Activated T-cell treated with anti-CD3 and anti-CD28 coated beads, Interleukin-2, amount 50 U/mL, for 72 hours (primary cell): Measurements from ENCODE around the gene CAMTA2. TPM values are rescaled to one million over a fixed set of nuclear protein-coding genes. Genes with fewer than 3 reads are reported as not detected.
A peak's percentile ranks its signal among the peaks of the same experiment; 100 is the strongest.

Source experiments
- ATAC-seq, 2 donors: fragments of 150-1000 bp; cut with Tn5 transposase; replicated peaks in 1 of 2; 2 replicates each; pipeline ENCODE4 v1.10.0; 2021; ENCODE audit warnings: moderate library complexity in 2 of 2, mild to moderate bottlenecking in 1 of 2
- DNase-seq, 2 donors: peaks; one replicate each; pipeline ENCODE4 v3.0.0; 2021 to 2022; ENCODE audit warnings: mixed read lengths in 1 of 2
- H3K27ac Mint-ChIP-seq: one replicate; pipeline ENCODE4 v1.8.0; 2022; ENCODE audit warnings: mild to moderate bottlenecking, moderate library complexity, mixed read lengths
- H3K27me3 Mint-ChIP-seq: one replicate; pipeline ENCODE4 v1.8.0; 2022; ENCODE audit warnings: low read depth, mixed read lengths
- H3K36me3 Mint-ChIP-seq, 2 donors: one replicate each; pipeline ENCODE4 v1.8.0; 2022; ENCODE audit warnings: mixed read lengths in 2 of 2, mild to moderate bottlenecking in 1 of 2; ENCODE audit not compliant: insufficient read depth in 2 of 2
- H3K4me1 Mint-ChIP-seq: one replicate; pipeline ENCODE4 v1.8.0; 2022; ENCODE audit warnings: low read depth, mixed read lengths
- H3K4me3 Mint-ChIP-seq, 2 donors: one replicate each; pipeline ENCODE4 v1.8.0; 2022; ENCODE audit warnings: mild to moderate bottlenecking in 2 of 2, mixed read lengths in 2 of 2, moderate library complexity in 2 of 2
- H3K9me3 Mint-ChIP-seq, 2 donors: one replicate each; pipeline ENCODE4 v1.8.0; 2022; ENCODE audit warnings: mixed read lengths in 2 of 2
- total RNA-seq, 2 donors: library from RNA; stranded (reverse); gene quantifications; one replicate each; pipeline ENCODE4 v1.2.3, GENCODE V29; 2022

CAMTA2 gene
- total RNA-seq, 2 donors from 2014 or later = 206 to 207 TPM

- DNase-seq = no peak
- Mint-ChIP-seq H3K4me3 (no peak overlapping the region), H3K36me3 (peaks cover 1 to 6% of the 10 kb centered on the region in 2 donors), H3K27me3 (no peaks in the 10 kb centered on the region), H3K27ac (no peak overlapping the region), H3K9me3 (no peaks in the 10 kb centered on the region), H3K4me1 (peaks cover 28% of the 10 kb centered on the region)
- ATAC-seq = no peak
Observed at GRCh38 chr17:4955091-4955490, 32.4 kb downstream of the CAMTA2 start.

GRCh38 chr17:4953451-4953961 is 34.0 kb downstream of the CAMTA2 start:
- no peaks in the 10 kb centered on the region for H3K9me3 Mint-ChIP-seq
- ATAC-seq = no peak

GRCh38 chr17:4951486-4951885 is 36.0 kb downstream of the CAMTA2 start:
- Mint-ChIP-seq H3K9me3 (no peaks in the 10 kb centered on the region), H3K4me3 (peak overlapping the region; percentile 89 to 90), H3K4me1 (peaks cover 29% of the 10 kb centered on the region), H3K36me3 (peaks cover 7 to 11% of the 10 kb centered on the region in 2 donors), H3K27ac (peak overlapping the region; percentile 95), H3K27me3 (no peaks in the 10 kb centered on the region)
- DNase-seq = no peak
- ATAC-seq = no peak

More at GRCh38 chr17:4953451-4953961, 34.0 kb downstream of the CAMTA2 start:
- peaks cover 28% of the 10 kb centered on the region for H3K4me1 Mint-ChIP-seq
- H3K27me3 Mint-ChIP-seq = no peaks in the 10 kb centered on the region
- H3K36me3 Mint-ChIP-seq = peaks cover 1 to 6% of the 10 kb centered on the region in 2 donors
- no peak overlapping the region for H3K4me3 Mint-ChIP-seq
- DNase-seq = no peak
- H3K27ac Mint-ChIP-seq = no peak overlapping the region

GRCh38 chr17:4950746-4951204 is 36.7 kb downstream of the CAMTA2 start, which contains the start of gene ENO3:
ENO3 (plus strand) TSS chr17:4951119; CDS start chr17:4951830, 711 bp downstream.
- peak within 1 kb of the TSS; percentile 89 to 90 for H3K4me3 Mint-ChIP-seq
- ATAC-seq = no peak
- H3K27ac Mint-ChIP-seq = peak within 1 kb of the TSS; percentile 95
- peaks cover 29% of the 10 kb centered on the region for H3K4me1 Mint-ChIP-seq
- no peaks in the 10 kb centered on the region for H3K9me3 Mint-ChIP-seq
- peaks cover 11 to 16% of the 10 kb centered on the region in 2 donors for H3K36me3 Mint-ChIP-seq
- DNase-seq = no peak
- no peaks in the 10 kb centered on the region for H3K27me3 Mint-ChIP-seq

- H3K36me3 Mint-ChIP-seq = peaks cover 16 to 22% of the 10 kb centered on the region in 2 donors
- DNase-seq (peak; percentile 43 to 59), ATAC-seq (peak; percentile 17 to 25)
- H3K27me3 Mint-ChIP-seq = no peaks in the 10 kb centered on the region
- peak overlapping the region; percentile 89 to 90 for H3K4me3 Mint-ChIP-seq
- no peaks in the 10 kb centered on the region for H3K9me3 Mint-ChIP-seq
- H3K27ac Mint-ChIP-seq = peak overlapping the region; percentile 95
- peaks cover 35% of the 10 kb centered on the region for H3K4me1 Mint-ChIP-seq
Observed at GRCh38 chr17:4950075-4950745, 37.3 kb downstream of the CAMTA2 start.

- Mint-ChIP-seq H3K27me3 (no peaks in the 10 kb centered on the region), H3K4me3 (peak overlapping the region; percentile 93 to 98), H3K36me3 (peaks cover 18 to 28% of the 10 kb centered on the region in 2 donors), H3K9me3 (no peaks in the 10 kb centered on the region), H3K4me1 (peaks cover 42% of the 10 kb centered on the region), H3K27ac (no peak overlapping the region)
- DNase-seq (peak; percentile 81 to 86), ATAC-seq (peak; percentile 39 to 43)
Observed at GRCh38 chr17:4949321-4950074, 38.0 kb downstream of the CAMTA2 start.

- ATAC-seq (peak; percentile 55 to 58), DNase-seq (peak; percentile 86 to 89)
- H3K4me1 Mint-ChIP-seq = peaks cover 48% of the 10 kb centered on the region
- peaks cover 23 to 32% of the 10 kb centered on the region in 2 donors for H3K36me3 Mint-ChIP-seq
- H3K9me3 Mint-ChIP-seq = no peaks in the 10 kb centered on the region
- no peaks in the 10 kb centered on the region for H3K27me3 Mint-ChIP-seq
- H3K27ac Mint-ChIP-seq = peak overlapping the region; percentile 93
- H3K4me3 Mint-ChIP-seq = peak overlapping the region; percentile 93 to 98
Observed at GRCh38 chr17:4948931-4949320, 38.5 kb downstream of the CAMTA2 start.

GRCh38 chr17:4948166-4948930 is 39.1 kb downstream of the CAMTA2 start, which contains the start of gene PFN1:
PFN1 (minus strand) TSS chr17:4948530; CDS start chr17:4948394, 136 bp downstream.
- H3K4me3 Mint-ChIP-seq = peak within 1 kb of the TSS; percentile 93 to 98
- peaks cover 53% of the 10 kb centered on the region for H3K4me1 Mint-ChIP-seq
- peak; percentile 89 to 92 for DNase-seq
- no peaks in the 10 kb centered on the region for H3K9me3 Mint-ChIP-seq
- no peaks in the 10 kb centered on the region for H3K27me3 Mint-ChIP-seq
- peak within 1 kb of the TSS; percentile 93 for H3K27ac Mint-ChIP-seq
- ATAC-seq = peak; percentile 35 to 38
- peaks cover 22 to 36% of the 10 kb centered on the region in 2 donors for H3K36me3 Mint-ChIP-seq

GRCh38 chr17:4947411-4948165 is 39.9 kb downstream of the CAMTA2 start:
- H3K36me3 Mint-ChIP-seq = peaks cover 28 to 40% of the 10 kb centered on the region in 2 donors
- H3K4me1 Mint-ChIP-seq = peaks cover 61% of the 10 kb centered on the region
- ATAC-seq (peak; percentile 29 to 36), DNase-seq (peak; percentile 79 to 84)
- no peaks in the 10 kb centered on the region for H3K9me3 Mint-ChIP-seq
- no peaks in the 10 kb centered on the region for H3K27me3 Mint-ChIP-seq
- peak overlapping the region; percentile 91 for H3K27ac Mint-ChIP-seq
- H3K4me3 Mint-ChIP-seq = peak overlapping the region; percentile 93 to 98

GRCh38 chr17:4947010-4947410 is 40.5 kb downstream of the CAMTA2 start:
- Mint-ChIP-seq H3K4me3 (peak overlapping the region; percentile 93 to 98), H3K27me3 (no peaks in the 10 kb centered on the region), H3K36me3 (peaks cover 29 to 40% of the 10 kb centered on the region in 2 donors), H3K4me1 (peaks cover 67% of the 10 kb centered on the region), H3K27ac (peak overlapping the region; percentile 95), H3K9me3 (no peaks in the 10 kb centered on the region)
- DNase-seq (peak in 1 of 2 donors; percentile 32), ATAC-seq (no peak)

GRCh38 chr17:4946312-4946976 is 41.0 kb downstream of the CAMTA2 start:
- peaks cover 68% of the 10 kb centered on the region for H3K4me1 Mint-ChIP-seq
- ATAC-seq = no peak
- peak overlapping the region; percentile 93 to 98 for H3K4me3 Mint-ChIP-seq

More at GRCh38 chr17:4946312-4946976, 41.0 kb downstream of the CAMTA2 start:
- no peaks in the 10 kb centered on the region for H3K27me3 Mint-ChIP-seq
- no peak for DNase-seq
- peaks cover 32 to 46% of the 10 kb centered on the region in 2 donors for H3K36me3 Mint-ChIP-seq
- H3K27ac Mint-ChIP-seq = peak overlapping the region; percentile 95
- H3K9me3 Mint-ChIP-seq = no peaks in the 10 kb centered on the region
